Glutamatergic neuron (in vitro differentiated cells): Measurements from ENCODE around the gene CMPK1. TPM values are rescaled to one million over a fixed set of nuclear protein-coding genes. Genes with fewer than 3 reads are reported as not detected.

Experiments
- DNase-seq: peaks from one replicate; pipeline ENCODE4 v3.0.0; 2022
- H3K27ac Mint-ChIP-seq: one replicate; pipeline ENCODE4 v1.8.0; 2020; ENCODE audit warnings: mild to moderate bottlenecking, mixed read lengths, inconsistent platforms; ENCODE audit not compliant: unreplicated experiment
- H3K27me3 Mint-ChIP-seq: one replicate; pipeline ENCODE4 v1.8.0; 2020; ENCODE audit warnings: mild to moderate bottlenecking, moderate library complexity, mixed read lengths, inconsistent platforms; ENCODE audit not compliant: unreplicated experiment
- H3K36me3 Mint-ChIP-seq: one replicate; pipeline ENCODE4 v1.8.0; 2020; ENCODE audit warnings: mild to moderate bottlenecking, mixed read lengths, inconsistent platforms; ENCODE audit not compliant: unreplicated experiment
- H3K4me1 Mint-ChIP-seq: one replicate; pipeline ENCODE4 v1.8.0; 2020; ENCODE audit warnings: mild to moderate bottlenecking, low read depth, mixed read lengths, inconsistent platforms; ENCODE audit not compliant: unreplicated experiment
- H3K4me3 Mint-ChIP-seq: one replicate; pipeline ENCODE4 v1.8.0; 2020; ENCODE audit warnings: mild to moderate bottlenecking, mixed read lengths, inconsistent platforms; ENCODE audit not compliant: unreplicated experiment
- H3K9me3 Mint-ChIP-seq: one replicate; pipeline ENCODE4 v1.8.0; 2020; ENCODE audit warnings: mild to moderate bottlenecking, moderate library complexity, mixed read lengths, inconsistent platforms; ENCODE audit not compliant: unreplicated experiment
- total RNA-seq: library from RNA; stranded (reverse); fragmentation: NEBNext Ultra II Directional; extraction: Animal tissue kit (Norgen Biotek cat#: 25700); gene quantifications from one replicate; pipeline ENCODE4 v1.2.1, GENCODE V29; 2021; ENCODE audit not compliant: unreplicated experiment
- TF ChIP-seq, protein P1 (sequence below): fragments of 200-600 bp; sonication (generic); IDR thresholded peaks from one replicate; pipeline ENCODE4 v1.5.0; 2021; ENCODE audit not compliant: partially characterized antibody, unreplicated experiment

The CMPK1 gene
- total RNA-seq, 1 donor from 2014 or later, result 60.4 TPM

GRCh38 chr1:47348246-47348645 lies 14.7 kb downstream of the CMPK1 start:
- no peaks in the 10 kb centered on the region for H3K9me3 Mint-ChIP-seq
- no peak overlapping the region for H3K4me3 Mint-ChIP-seq
- no peak for DNase-seq
- no peaks in the 10 kb centered on the region for H3K36me3 Mint-ChIP-seq
- H3K27ac Mint-ChIP-seq, result no peak overlapping the region
- no peaks in the 10 kb centered on the region for H3K27me3 Mint-ChIP-seq
- TF ChIP-seq, protein P1, sequence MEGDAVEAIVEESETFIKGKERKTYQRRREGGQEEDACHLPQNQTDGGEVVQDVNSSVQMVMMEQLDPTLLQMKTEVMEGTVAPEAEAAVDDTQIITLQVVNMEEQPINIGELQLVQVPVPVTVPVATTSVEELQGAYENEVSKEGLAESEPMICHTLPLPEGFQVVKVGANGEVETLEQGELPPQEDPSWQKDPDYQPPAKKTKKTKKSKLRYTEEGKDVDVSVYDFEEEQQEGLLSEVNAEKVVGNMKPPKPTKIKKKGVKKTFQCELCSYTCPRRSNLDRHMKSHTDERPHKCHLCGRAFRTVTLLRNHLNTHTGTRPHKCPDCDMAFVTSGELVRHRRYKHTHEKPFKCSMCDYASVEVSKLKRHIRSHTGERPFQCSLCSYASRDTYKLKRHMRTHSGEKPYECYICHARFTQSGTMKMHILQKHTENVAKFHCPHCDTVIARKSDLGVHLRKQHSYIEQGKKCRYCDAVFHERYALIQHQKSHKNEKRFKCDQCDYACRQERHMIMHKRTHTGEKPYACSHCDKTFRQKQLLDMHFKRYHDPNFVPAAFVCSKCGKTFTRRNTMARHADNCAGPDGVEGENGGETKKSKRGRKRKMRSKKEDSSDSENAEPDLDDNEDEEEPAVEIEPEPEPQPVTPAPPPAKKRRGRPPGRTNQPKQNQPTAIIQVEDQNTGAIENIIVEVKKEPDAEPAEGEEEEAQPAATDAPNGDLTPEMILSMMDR, result no peak
- no peaks in the 10 kb centered on the region for H3K4me1 Mint-ChIP-seq

DNA sequence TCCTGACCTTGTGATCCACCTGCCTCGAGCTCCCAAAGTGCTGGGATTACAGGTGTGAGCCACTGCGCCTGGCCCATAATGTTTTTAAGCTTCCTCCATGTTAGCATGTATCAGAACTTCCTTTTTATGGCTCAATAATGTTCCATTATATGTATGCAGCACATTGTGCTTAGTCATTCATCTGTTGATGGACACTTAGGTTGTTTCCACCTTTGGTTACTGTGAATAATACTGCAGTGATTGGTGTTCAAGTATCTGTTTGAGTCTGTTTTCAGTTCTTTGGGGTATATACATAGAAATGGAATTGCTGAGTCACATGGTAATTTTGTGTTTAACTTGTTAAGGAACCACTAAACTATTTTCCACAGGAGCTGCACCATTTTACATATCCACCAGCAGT lies 17.7 kb downstream of the CMPK1 start:
- no peak for DNase-seq
- H3K36me3 Mint-ChIP-seq, result no peaks in the 10 kb centered on the region
- TF ChIP-seq, protein P1, result no peak
- no peaks in the 10 kb centered on the region for H3K9me3 Mint-ChIP-seq
- no peaks in the 10 kb centered on the region for H3K27me3 Mint-ChIP-seq
- no peak overlapping the region for H3K4me3 Mint-ChIP-seq
- H3K27ac Mint-ChIP-seq, result no peak overlapping the region
- H3K4me1 Mint-ChIP-seq, result no peaks in the 10 kb centered on the region

GRCh38 chr1:47361380-47361779 lies 27.8 kb downstream of the CMPK1 start:
- H3K4me3 Mint-ChIP-seq, result no peak overlapping the region
- TF ChIP-seq, protein P1, result no peak
- no peaks in the 10 kb centered on the region for H3K9me3 Mint-ChIP-seq
- DNase-seq, result no peak
- H3K27ac Mint-ChIP-seq, result no peak overlapping the region
- no peaks in the 10 kb centered on the region for H3K4me1 Mint-ChIP-seq
- H3K27me3 Mint-ChIP-seq, result no peaks in the 10 kb centered on the region
- H3K36me3 Mint-ChIP-seq, result no peaks in the 10 kb centered on the region

DNA sequence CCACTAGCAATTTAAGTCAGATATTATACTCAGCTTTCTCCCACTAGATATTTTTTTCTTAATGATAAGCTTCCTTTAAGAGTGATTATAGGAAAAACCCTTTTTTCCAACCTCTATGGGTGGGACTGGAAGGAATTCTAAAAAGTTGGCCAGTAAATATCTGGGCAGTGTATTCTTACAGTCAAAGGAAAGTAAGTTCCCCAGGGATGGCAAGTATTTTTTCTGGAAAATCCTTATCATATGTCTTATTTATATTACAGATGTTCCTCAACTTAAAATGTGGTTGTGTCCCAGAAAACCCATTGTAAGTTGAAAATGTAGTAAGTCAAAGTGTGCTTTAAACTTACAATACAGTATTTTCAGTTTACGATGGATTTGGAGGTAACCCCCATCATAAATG lies 29.2 kb downstream of the CMPK1 start:
- Mint-ChIP-seq H3K4me3 (no peak overlapping the region), H3K4me1 (no peaks in the 10 kb centered on the region), H3K27me3 (no peaks in the 10 kb centered on the region), H3K36me3 (no peaks in the 10 kb centered on the region), H3K9me3 (no peaks in the 10 kb centered on the region), H3K27ac (no peak overlapping the region)
- DNase-seq, result no peak
- TF ChIP-seq, protein P1, result no peak

DNA sequence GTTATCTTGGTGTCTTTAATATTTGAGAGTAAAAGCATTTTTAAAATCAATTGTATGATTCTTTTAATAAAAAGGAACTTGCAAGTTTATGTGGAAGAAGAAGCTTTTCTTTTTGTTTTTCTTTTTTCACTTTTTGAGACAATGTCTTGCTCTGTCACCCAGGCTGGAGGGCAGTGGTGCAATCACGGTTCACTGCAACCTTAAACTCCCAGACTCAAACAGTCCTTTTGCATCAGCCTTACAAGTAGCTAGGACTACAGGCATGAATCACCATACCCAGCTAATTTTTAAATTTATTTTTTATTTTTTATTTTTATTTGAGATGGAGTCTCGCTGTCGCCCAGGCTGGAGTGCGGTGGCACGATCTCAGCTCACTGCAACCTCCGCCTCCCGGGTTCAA lies 34.1 kb downstream of the CMPK1 start:
- Mint-ChIP-seq H3K4me1 (no peaks in the 10 kb centered on the region), H3K9me3 (no peaks in the 10 kb centered on the region), H3K27me3 (no peaks in the 10 kb centered on the region), H3K36me3 (no peaks in the 10 kb centered on the region), H3K4me3 (no peak overlapping the region), H3K27ac (no peak overlapping the region)
- no peak for DNase-seq
- TF ChIP-seq, protein P1, result no peak
